Kidney (tissue), 14 donors: ENCODE measurements around the gene MAPRE3. TPM values are rescaled to one million over a fixed set of nuclear protein-coding genes. Genes with fewer than 3 reads are reported as not detected.

ENCODE experiments used
- DNase-seq, 5 donors: peaks; one replicate each; pipeline ENCODE4 v3.0.0-alpha.2; 2013 to 2020
- FAIRE-seq: peaks from 2 replicates; lab custom pipeline; 2012; peaks lifted over from hg19 to GRCh38; lab: Jason Lieb, UNC
- H3K27ac ChIP-seq, 2 donors: one replicate each; pipeline ENCODE4 v1.7.0; 2013; ENCODE audit warnings: low read depth in 2 of 2, low read length in 2 of 2, inconsistent platforms in 1 of 2
- H3K27me3 ChIP-seq: one replicate; pipeline ENCODE4 v1.7.1; 2013; ENCODE audit warnings: low read length, inconsistent platforms; ENCODE audit not compliant: control insufficient read depth, insufficient read depth
- H3K36me3 ChIP-seq, 3 donors: one replicate each; pipeline versions ENCODE4 v1.7.0 to v1.7.1; 2013; ENCODE audit warnings: low read length in 3 of 3, control low read depth in 1 of 3, inconsistent platforms in 1 of 3; ENCODE audit not compliant: insufficient read depth in 3 of 3, control insufficient read depth in 2 of 3
- H3K4me1 ChIP-seq, 3 donors: one replicate each; pipeline versions ENCODE4 v1.7.0 to v1.7.1; 2013; ENCODE audit warnings: low read length in 3 of 3, inconsistent platforms in 1 of 3, low read depth in 1 of 3; ENCODE audit not compliant: control insufficient read depth in 2 of 3, insufficient read depth in 2 of 3
- H3K4me3 ChIP-seq, 3 donors: one replicate each; pipeline versions ENCODE4 v1.7.0 to v1.8.1; 2013; ENCODE audit warnings: low read length in 3 of 3, control low read depth in 1 of 3, inconsistent platforms in 1 of 3
- H3K9ac ChIP-seq, 3 donors: one replicate each; pipeline versions ENCODE4 v1.7.0 to v1.7.1; 2013; ENCODE audit warnings: low read length in 3 of 3, control low read depth in 1 of 3, inconsistent platforms in 1 of 3
- H3K9me3 ChIP-seq, 3 donors: one replicate each; pipeline versions ENCODE4 v1.7.0 to v1.7.1; 2013; ENCODE audit warnings: low read length in 3 of 3, control low read depth in 1 of 3, inconsistent platforms in 1 of 3; ENCODE audit not compliant: control insufficient read depth in 2 of 3, insufficient read depth in 1 of 3
- CTCF ChIP-seq: IDR thresholded peaks from 3 replicates; pipeline ENCODE4 v1.5.1; 2012; ENCODE audit warnings: mild to moderate bottlenecking, moderate library complexity, borderline replicate concordance; ENCODE audit not compliant: insufficient read depth; ENCODE audit errors: extremely low read depth
- intact Hi-C: fragments of 100-400 bp; cut with DNase I; formaldehyde crosslinking; loops from one replicate; pipeline ENCODE4 v1.11.1; 2022
- polyA plus RNA-seq: library from polyadenylated mRNA; stranded (reverse); fragments of 350-450 nt; fragmentation: Illumina TruSeq; extraction: RNeasy Lipid Tissue Mini Kit (QIAGEN cat#74804); gene quantifications from one replicate; pipeline ENCODE4 v1.2.3, GENCODE V29; 2014; ENCODE audit warnings: low read depth, low replicate concordance; ENCODE audit not compliant: insufficient read depth
- total RNA-seq: library from RNA; stranded (reverse); fragmentation: NEBNext Ultra II Directional; extraction: Animal tissue kit (Norgen Biotek cat#: 25700); gene quantifications from one replicate; pipeline ENCODE4 v1.2.1, GENCODE V29; 2021
- donor health status: control.
- donor health status: control.
- donor health status: control.
- donor health status: control.
- donor health status: control.
- donor health status: DM: yes; HTN: yes; CAD: no.
- donor health status: Normal renal cell carcinoma (clear cell type).

MAPRE3 gene
- total and polyA plus RNA-seq, 2 donors from 2014 or later: 17.9 to 49.6 TPM

DNA sequence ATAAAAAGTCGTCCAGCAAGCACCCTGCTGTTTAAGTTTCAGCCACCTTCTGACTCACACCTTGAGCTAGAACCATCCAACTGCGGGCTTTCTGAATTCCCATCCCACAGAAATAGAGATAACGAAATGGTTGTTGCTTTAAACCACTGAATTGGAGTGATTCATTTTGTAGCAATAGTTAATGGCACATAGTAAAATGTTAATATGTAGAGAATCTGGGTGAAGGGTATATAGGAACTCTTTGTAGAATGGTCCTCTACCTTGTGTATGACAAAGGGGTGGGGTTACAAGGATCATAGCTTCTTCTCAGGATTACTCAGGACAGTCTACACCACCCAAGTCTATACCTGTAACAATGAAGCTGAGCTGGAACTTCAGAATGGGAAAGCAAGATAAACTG is 2.4 kb upstream of the MAPRE3 start:
- H3K36me3 ChIP-seq: no peaks in the 10 kb centered on the region
- no peak overlapping the region for H3K4me3 ChIP-seq
- H3K9me3 ChIP-seq: no peaks in the 10 kb centered on the region
- H3K27me3 ChIP-seq: no peaks in the 10 kb centered on the region
- H3K27ac ChIP-seq: no peak overlapping the region
- H3K4me1 ChIP-seq: peaks cover 0 to 5% (median 4%) of the 10 kb centered on the region in 3 donors
- intact Hi-C loops: no loop called here
- DNase-seq (no peak), FAIRE-seq (no peak)
- no peak for TF ChIP-seq CTCF
- no peak overlapping the region for H3K9ac ChIP-seq

GRCh38 chr2:26969077-26969844 is 1.2 kb upstream of the MAPRE3 start:
- TF ChIP-seq CTCF: no peak
- H3K9me3 ChIP-seq: no peaks in the 10 kb centered on the region
- DNase-seq (no peak), FAIRE-seq (no peak)
- no peak overlapping the region for H3K9ac ChIP-seq
- no peaks in the 10 kb centered on the region for H3K36me3 ChIP-seq
- H3K27me3 ChIP-seq: no peaks in the 10 kb centered on the region
- H3K4me3 ChIP-seq: no peak overlapping the region
- no peak overlapping the region for H3K27ac ChIP-seq
- peaks cover 0 to 5% (median 4%) of the 10 kb centered on the region in 3 donors for H3K4me1 ChIP-seq
- intact Hi-C loops: no loop called here

GRCh38 chr2:26970928-26971627 is 641 bp downstream of the MAPRE3 start:
- no peak for TF ChIP-seq CTCF
- H3K9me3 ChIP-seq: no peaks in the 10 kb centered on the region
- intact Hi-C loops: no loop called here
- peak overlapping the region in 2 of 3 donors; percentile 42 to 79 for H3K9ac ChIP-seq
- no peak for FAIRE-seq
- peak overlapping the region; percentile 24 to 92 (median 70) for H3K4me3 ChIP-seq
- H3K27ac ChIP-seq: peak overlapping the region; percentile 60 to 69
- no peaks in the 10 kb centered on the region for H3K36me3 ChIP-seq
- peaks cover 0 to 5% (median 4%) of the 10 kb centered on the region in 3 donors for H3K4me1 ChIP-seq
- no peaks in the 10 kb centered on the region for H3K27me3 ChIP-seq
- DNase-seq: peak in 4 of 5 donors; percentile 38 to 63 (median 44)
